OCI-LY1 (cell line): ENCODE data around the gene LPAR4.

Experiments used
- H2AFZ ChIP-seq: fragments of 200-600 bp; sonication (generic), shearing (Covaris generic); 2 replicates; pipeline ENCODE4 v1.6.0; 2014; ENCODE audit warnings: antibody characterized with exemption, mild to moderate bottlenecking, low read length
- H3F3A ChIP-seq: fragments of 200-600 bp; sonication (generic), shearing (Covaris generic); 2 replicates; pipeline ENCODE4 v1.6.0; 2014; ENCODE audit warnings: mild to moderate bottlenecking, antibody characterized with exemption, low read length, moderate library complexity; ENCODE audit not compliant: insufficient read depth
- H3K27ac ChIP-seq: fragments of 200-600 bp; sonication (generic); 2 replicates; pipeline ENCODE4 v1.5.1; 2014; ENCODE audit warnings: low read length, mixed run types, mild to moderate bottlenecking, low read depth; ENCODE audit not compliant: poor library complexity, severe bottlenecking
- H3K27me3 ChIP-seq: fragments of 200-600 bp; sonication (generic); 2 replicates; pipeline ENCODE4 v1.6.0; 2014; ENCODE audit warnings: antibody characterized with exemption, mild to moderate bottlenecking, low read length, moderate library complexity; ENCODE audit not compliant: insufficient read depth
- H3K36me3 ChIP-seq: fragments of 200-600 bp; sonication (generic); 2 replicates; pipeline ENCODE4 v1.6.1; 2014; ENCODE audit warnings: mild to moderate bottlenecking, antibody characterized with exemption, low read length, moderate library complexity, mixed read lengths; ENCODE audit not compliant: insufficient read depth
- H3K4me1 ChIP-seq: fragments of 200-600 bp; sonication (generic); 2 replicates; pipeline ENCODE4 v1.5.1; 2014; ENCODE audit warnings: mild to moderate bottlenecking, low read length, moderate library complexity; ENCODE audit not compliant: insufficient read depth, severe bottlenecking
- H3K4me2 ChIP-seq: fragments of 200-600 bp; sonication (generic), shearing (Covaris generic); 2 replicates; pipeline ENCODE4 v1.6.1; 2014; ENCODE audit warnings: low read length
- H3K4me3 ChIP-seq: fragments of 200-600 bp; sonication (generic); 2 replicates; pipeline ENCODE4 v1.5.1; 2014; ENCODE audit warnings: low read length, low read depth, mild to moderate bottlenecking, mixed read lengths; ENCODE audit not compliant: poor library complexity, severe bottlenecking
- H3K79me2 ChIP-seq: fragments of 200-600 bp; shearing (Covaris generic); 2 replicates; pipeline ENCODE4 v1.6.1; 2016; ENCODE audit warnings: mixed run types, low read length, mixed read lengths; ENCODE audit not compliant: insufficient read depth
- H3K9ac ChIP-seq: fragments of 200-600 bp; sonication (generic), shearing (Covaris generic); 2 replicates; pipeline ENCODE4 v1.6.1; 2014; ENCODE audit warnings: mild to moderate bottlenecking, low read length, mixed read lengths
- H3K9me2 ChIP-seq: fragments of 200-600 bp; sonication (generic), shearing (Covaris generic); 2 replicates; pipeline ENCODE4 v1.6.1; 2014; ENCODE audit warnings: low read depth, mild to moderate bottlenecking, low read length, mixed read lengths
- H3K9me3 ChIP-seq: fragments of 200-600 bp; shearing (Covaris generic); 2 replicates; pipeline ENCODE4 v1.6.1; 2014; ENCODE audit warnings: low read length, mixed read lengths
- H4K20me1 ChIP-seq: fragments of 200-600 bp; sonication (generic), shearing (Covaris generic); 2 replicates; pipeline ENCODE4 v1.6.0; 2016; ENCODE audit warnings: mild to moderate bottlenecking, low read length; ENCODE audit not compliant: insufficient read depth
- CTCF ChIP-seq: fragments of 200-600 bp; sonication (generic), shearing (Covaris generic); IDR thresholded peaks from 2 replicates; pipeline ENCODE4 v1.5.1; 2017; ENCODE audit warnings: mild to moderate bottlenecking, antibody characterized with exemption, low read length, moderate library complexity, mixed read lengths
- EZH2 ChIP-seq: fragments of 200-600 bp; sonication (generic), shearing (Covaris generic); IDR thresholded peaks from 2 replicates; pipeline ENCODE4 v1.8.0; 2017; ENCODE audit warnings: borderline replicate concordance, mixed run types, mild to moderate bottlenecking, antibody characterized with exemption, low read length, moderate library complexity, mixed read lengths

LPAR4 gene

GRCh38 chrX:78769101-78769755 lies 21.7 kb downstream of the LPAR4 start:
- Histone ChIP-seq H2AFZ (no peak overlapping the region), H3K4me1 (no peaks in the 10 kb centered on the region), H3K9me3 (no peaks in the 10 kb centered on the region), H3K27ac (no peak overlapping the region), H3K9me2 (no peaks in the 10 kb centered on the region), H3K79me2 (no peaks in the 10 kb centered on the region), H3K27me3 (no peaks in the 10 kb centered on the region), H3K9ac (no peak overlapping the region), H3F3A (no peaks in the 10 kb centered on the region), H4K20me1 (no peaks in the 10 kb centered on the region), H3K4me2 (no peak overlapping the region), H3K36me3 (no peaks in the 10 kb centered on the region), H3K4me3 (no peak overlapping the region)
- TF ChIP-seq CTCF (no peak), EZH2 (no peak)

GRCh38 chrX:78769946-78770345 lies 22.4 kb downstream of the LPAR4 start:
- no peaks in the 10 kb centered on the region for H3K27me3 ChIP-seq
- TF ChIP-seq CTCF: no peak
- no peak for TF ChIP-seq EZH2
- H3K79me2 ChIP-seq: no peaks in the 10 kb centered on the region
- no peak overlapping the region for H3K4me3 ChIP-seq
- no peak overlapping the region for H3K4me2 ChIP-seq
- no peak overlapping the region for H3K9ac ChIP-seq
- H3K9me2 ChIP-seq: no peaks in the 10 kb centered on the region
- no peaks in the 10 kb centered on the region for H3F3A ChIP-seq
- no peaks in the 10 kb centered on the region for H3K9me3 ChIP-seq
- no peak overlapping the region for H3K27ac ChIP-seq
- no peaks in the 10 kb centered on the region for H3K36me3 ChIP-seq
- H4K20me1 ChIP-seq: no peaks in the 10 kb centered on the region
- no peaks in the 10 kb centered on the region for H3K4me1 ChIP-seq
- H2AFZ ChIP-seq: no peak overlapping the region

GRCh38 chrX:78796916-78797315 lies 49.4 kb downstream of the LPAR4 start:
- TF ChIP-seq EZH2: no peak
- TF ChIP-seq CTCF: no peak
- Histone ChIP-seq H3K9ac (no peak overlapping the region), H2AFZ (no peak overlapping the region), H3K4me2 (no peak overlapping the region), H3K27ac (no peak overlapping the region), H3K9me2 (no peaks in the 10 kb centered on the region), H3K79me2 (no peaks in the 10 kb centered on the region), H3F3A (no peaks in the 10 kb centered on the region), H3K4me1 (no peaks in the 10 kb centered on the region), H3K4me3 (no peak overlapping the region), H3K9me3 (no peaks in the 10 kb centered on the region), H3K27me3 (no peaks in the 10 kb centered on the region), H4K20me1 (no peaks in the 10 kb centered on the region), H3K36me3 (no peaks in the 10 kb centered on the region)
